NB4 (cell line): ENCODE results near the gene CRYBB1.
A peak's percentile ranks its signal among the peaks of the same experiment; 100 is the strongest.

Source experiments
- DNase-seq: peaks from one replicate; pipeline ENCODE4 v3.0.0; 2010; ENCODE audit warnings: low read depth
- H3K4me3 ChIP-seq: one replicate; pipeline ENCODE4 v1.5.1; 2011; ENCODE audit warnings: mild to moderate bottlenecking, low read depth, low read length, moderate library complexity
- MYC ChIP-seq: IDR thresholded peaks from 2 replicates; pipeline ENCODE4 v1.6.1; 2011; ENCODE audit warnings: low read depth, low read length
- POLR2A ChIP-seq: IDR thresholded peaks from 2 replicates; pipeline ENCODE4 v1.6.1; 2011; ENCODE audit warnings: mild to moderate bottlenecking; ENCODE audit not compliant: insufficient read length; ENCODE audit errors: extremely low read depth
- TF ChIP-seq, protein P1 (sequence below): IDR thresholded peaks from 2 replicates; pipeline ENCODE4 v1.6.1; 2011; ENCODE audit warnings: low read depth, low read length
- TF ChIP-seq, protein P2 (sequence below): IDR thresholded peaks from one replicate; pipeline ENCODE4 v1.5.1; 2012; ENCODE audit warnings: low read depth, low read length

CRYBB1 gene

DNA sequence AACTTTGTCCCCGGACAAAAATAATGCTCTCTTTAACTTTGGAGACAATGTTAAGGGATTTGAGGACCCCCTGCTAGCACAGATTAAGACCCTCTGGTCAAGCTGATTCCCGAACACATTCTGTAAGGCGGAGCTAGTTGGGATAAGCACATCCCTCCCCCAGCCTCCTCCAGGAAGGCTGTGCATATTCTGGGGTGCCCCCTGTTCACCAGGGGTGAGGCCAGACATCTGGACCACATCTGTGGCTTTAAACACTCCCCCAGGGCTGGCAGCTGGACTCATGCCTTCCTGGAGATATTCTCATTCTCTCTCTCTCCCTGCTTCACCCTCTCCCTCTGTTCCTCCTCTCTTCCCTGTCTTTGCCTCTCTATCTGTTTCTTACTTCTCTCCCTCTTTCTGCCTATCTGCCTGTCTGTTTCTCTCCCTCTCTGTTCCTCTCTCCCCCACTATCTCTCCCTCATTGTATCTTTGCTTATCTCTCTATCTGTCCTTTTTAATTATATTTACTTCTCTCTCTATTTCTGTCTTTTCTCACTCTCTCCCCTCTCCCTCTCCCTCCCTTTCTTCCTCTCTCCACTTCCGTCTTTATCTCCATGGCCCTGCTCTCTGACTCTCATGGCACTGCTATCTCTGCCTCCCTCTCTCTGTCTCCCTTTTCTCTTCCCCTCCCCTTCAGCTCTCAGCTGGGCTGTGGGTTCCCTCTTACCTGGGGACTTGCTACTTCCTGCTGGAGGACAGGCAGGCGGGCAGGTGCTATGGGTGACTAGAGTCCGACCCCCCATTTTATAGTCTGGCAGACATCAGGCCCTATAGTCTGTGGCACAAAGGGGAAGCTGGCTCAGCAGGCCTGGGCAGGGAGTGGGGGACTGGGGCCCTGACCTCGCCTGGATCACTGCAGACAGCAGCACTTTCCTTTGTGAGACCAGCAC is at the start of gene CRYBB1:
Gene CRYBB1, minus strand, starts transcription at position 757 of the 929 bp plus-strand sequence. CDS start 1,708 bp downstream, outside the sequence.
- no peak for TF ChIP-seq MYC
- TF ChIP-seq, protein P1, sequence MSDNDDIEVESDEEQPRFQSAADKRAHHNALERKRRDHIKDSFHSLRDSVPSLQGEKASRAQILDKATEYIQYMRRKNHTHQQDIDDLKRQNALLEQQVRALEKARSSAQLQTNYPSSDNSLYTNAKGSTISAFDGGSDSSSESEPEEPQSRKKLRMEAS = no peak
- TF ChIP-seq, protein P2, sequence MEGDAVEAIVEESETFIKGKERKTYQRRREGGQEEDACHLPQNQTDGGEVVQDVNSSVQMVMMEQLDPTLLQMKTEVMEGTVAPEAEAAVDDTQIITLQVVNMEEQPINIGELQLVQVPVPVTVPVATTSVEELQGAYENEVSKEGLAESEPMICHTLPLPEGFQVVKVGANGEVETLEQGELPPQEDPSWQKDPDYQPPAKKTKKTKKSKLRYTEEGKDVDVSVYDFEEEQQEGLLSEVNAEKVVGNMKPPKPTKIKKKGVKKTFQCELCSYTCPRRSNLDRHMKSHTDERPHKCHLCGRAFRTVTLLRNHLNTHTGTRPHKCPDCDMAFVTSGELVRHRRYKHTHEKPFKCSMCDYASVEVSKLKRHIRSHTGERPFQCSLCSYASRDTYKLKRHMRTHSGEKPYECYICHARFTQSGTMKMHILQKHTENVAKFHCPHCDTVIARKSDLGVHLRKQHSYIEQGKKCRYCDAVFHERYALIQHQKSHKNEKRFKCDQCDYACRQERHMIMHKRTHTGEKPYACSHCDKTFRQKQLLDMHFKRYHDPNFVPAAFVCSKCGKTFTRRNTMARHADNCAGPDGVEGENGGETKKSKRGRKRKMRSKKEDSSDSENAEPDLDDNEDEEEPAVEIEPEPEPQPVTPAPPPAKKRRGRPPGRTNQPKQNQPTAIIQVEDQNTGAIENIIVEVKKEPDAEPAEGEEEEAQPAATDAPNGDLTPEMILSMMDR = no peak
- no peak for TF ChIP-seq POLR2A
- H3K4me3 ChIP-seq = no peak within 1 kb of the TSS
- DNase-seq = peak; percentile 23

DNA sequence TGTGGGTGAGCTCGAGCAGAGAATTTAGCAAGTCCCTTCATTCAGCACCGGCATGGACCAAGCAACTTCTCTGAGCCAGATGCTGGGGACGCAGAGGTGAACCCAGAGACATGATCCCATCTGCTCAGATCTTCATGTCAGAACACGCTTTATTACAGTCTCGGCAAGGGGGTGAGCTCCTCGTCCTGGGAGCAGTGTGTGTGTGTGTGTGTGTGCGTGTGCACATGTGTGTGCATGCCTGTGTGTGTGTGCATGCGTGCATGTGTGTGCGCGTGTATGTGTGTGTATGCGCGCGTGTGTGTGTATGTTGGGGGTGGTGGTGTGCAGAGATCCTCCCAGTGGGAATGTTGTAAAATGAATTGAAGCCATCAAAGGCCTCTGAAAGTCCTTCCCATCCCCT is 49.3 kb upstream of the CRYBB1 start:
- H3K4me3 ChIP-seq = no peak overlapping the region
- no peak for DNase-seq
- TF ChIP-seq, protein P1 = no peak

DNA sequence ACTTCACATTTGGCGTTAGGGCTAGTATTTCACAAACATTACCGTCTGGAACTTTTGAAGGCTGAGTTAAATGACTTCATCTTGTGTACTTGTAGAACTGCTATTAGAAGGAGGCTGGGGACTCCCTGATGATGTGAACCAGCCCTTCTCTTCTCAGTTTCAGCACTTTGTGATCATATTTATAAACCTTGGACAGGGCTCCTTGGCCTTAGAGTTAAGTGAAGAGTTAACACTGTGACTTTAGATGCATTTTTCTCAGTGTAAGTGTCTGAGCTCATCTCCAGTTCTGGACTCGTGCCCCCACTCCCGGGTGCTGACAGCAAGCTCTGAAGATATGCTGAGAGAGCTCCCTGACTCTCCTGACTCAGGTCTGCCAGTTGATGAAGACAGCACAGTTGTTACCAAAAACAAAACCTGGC is 48.0 kb upstream of the CRYBB1 start:
- no peak for DNase-seq
- H3K4me3 ChIP-seq = no peak overlapping the region
- no peak for TF ChIP-seq POLR2A
- TF ChIP-seq MYC = no peak
- TF ChIP-seq, protein P1 = no peak
- TF ChIP-seq, protein P2 = no peak

DNA sequence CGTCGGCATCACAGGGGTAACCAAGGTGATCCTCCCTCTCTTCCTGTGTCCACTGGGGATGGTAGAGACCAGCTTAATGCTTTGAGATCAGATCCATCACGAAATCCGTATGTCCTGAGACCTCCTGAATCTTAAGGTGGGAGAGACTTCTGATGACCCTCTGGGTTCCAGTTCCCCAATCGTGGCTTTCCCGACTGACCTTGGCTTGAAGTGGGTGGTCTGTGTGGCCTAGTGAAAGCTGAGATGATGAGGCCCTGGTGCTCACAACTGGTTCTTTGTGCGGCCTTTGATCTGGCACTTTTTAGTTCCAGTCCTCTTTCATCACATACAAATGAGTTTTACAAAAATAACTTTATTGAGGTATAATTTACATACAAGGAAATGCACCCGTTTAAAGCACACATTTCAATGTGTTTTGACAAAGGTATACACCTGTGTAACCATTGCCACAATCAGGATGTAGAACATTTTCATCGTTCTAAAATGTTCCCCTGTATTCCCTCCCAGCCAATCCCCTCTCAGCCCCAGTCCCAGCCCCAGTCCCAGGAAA is 45.6 kb upstream of the CRYBB1 start:
- TF ChIP-seq, protein P1 = no peak
- TF ChIP-seq POLR2A = no peak
- TF ChIP-seq, protein P2 = no peak
- TF ChIP-seq MYC = no peak
- no peak for DNase-seq
- no peak overlapping the region for H3K4me3 ChIP-seq

DNA sequence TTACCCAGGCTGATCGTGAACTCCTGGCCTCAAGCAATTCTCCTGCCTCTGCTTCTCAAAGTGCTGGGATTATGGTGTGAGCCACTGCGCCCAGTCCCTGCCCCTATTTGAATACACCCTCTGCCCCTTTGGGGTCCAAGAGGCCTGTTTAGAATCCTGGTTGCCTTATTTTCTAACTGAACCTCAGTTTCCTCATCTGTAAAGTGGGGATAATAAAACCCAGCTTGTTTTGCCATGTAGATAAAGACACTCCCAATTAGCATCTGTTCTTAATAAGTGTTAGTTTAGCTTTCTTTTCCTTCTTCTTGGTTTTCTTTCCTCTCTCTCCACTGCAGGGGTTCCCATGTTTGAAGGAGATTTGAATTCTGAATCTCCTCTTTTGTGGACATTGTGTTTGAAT is 44.3 kb upstream of the CRYBB1 start:
- no peak overlapping the region for H3K4me3 ChIP-seq
- no peak for DNase-seq
- TF ChIP-seq, protein P2 = no peak
- TF ChIP-seq MYC = no peak
- TF ChIP-seq, protein P1 = no peak
- no peak for TF ChIP-seq POLR2A

DNA sequence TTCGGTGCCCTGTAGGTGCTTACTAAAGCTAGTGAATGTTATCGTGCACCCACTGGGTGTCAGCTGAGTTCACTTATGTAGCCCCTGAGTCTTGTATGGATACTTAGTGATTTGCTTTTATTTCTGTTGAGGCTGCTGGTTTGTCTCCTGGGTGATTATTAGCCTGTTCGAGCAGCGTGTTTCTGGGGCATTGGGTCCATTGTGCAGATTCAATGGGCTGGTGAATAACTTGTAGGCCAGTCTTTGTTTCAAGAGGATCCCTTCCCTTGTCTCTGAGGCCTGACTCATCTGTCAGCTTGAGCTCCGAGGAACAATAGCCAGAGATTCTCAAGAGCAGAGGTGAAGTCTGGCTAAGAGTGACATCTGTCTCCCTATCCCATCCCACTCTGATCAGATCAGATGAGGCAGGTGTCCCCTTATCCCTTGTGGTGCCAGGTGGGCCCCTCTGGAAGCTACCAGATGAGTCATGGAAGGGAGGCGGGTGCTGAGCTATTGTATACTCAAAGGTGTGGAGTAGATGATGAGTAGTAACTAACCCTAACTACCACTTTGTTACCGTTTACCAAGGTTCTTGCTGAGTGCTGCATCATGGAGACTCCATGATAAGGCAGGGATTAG is 43.2 kb upstream of the CRYBB1 start:
- DNase-seq = no peak
- TF ChIP-seq, protein P1 = no peak
- TF ChIP-seq, protein P2 = no peak
- no peak for TF ChIP-seq MYC
- no peak for TF ChIP-seq POLR2A
- no peak overlapping the region for H3K4me3 ChIP-seq
